GM12878 (cell line): ENCODE results near the gene AMIGO2. TPM values are rescaled to one million over a fixed set of nuclear protein-coding genes. Genes with fewer than 3 reads are reported as not detected.

Experiments used
- CEBPZ ChIP-seq: fragments of 150-350 bp; IDR thresholded peaks from 2 replicates; pipeline ENCODE4 v1.6.1; 2016; ENCODE audit warnings: low read depth, low read length
- EP300 ChIP-seq, 2 experiments: fragments of 150-350 bp in 1 of 2; IDR thresholded peaks; 2 replicates each; pipeline ENCODE4 v1.6.1; 2011 to 2012; ENCODE audit warnings: low read depth in 2 of 2, low read length in 2 of 2, borderline replicate concordance in 1 of 2, improper control_type of control experiment in 1 of 2, inconsistent platforms in 1 of 2; ENCODE audit not compliant: control insufficient read depth in 1 of 2
- HDAC6 ChIP-seq: fragments of 200-600 bp; sonication (generic); IDR thresholded peaks from one replicate; pipeline ENCODE4 v1.8.0; 2017; ENCODE audit warnings: antibody characterized with exemption; ENCODE audit not compliant: unreplicated experiment
- IRF3 ChIP-seq: fragments of 450-650 bp; IDR thresholded peaks from 2 replicates; pipeline ENCODE4 v1.6.1; 2014; ENCODE audit warnings: mild to moderate bottlenecking
- MAX ChIP-seq: IDR thresholded peaks from 2 replicates; pipeline ENCODE4 v1.6.1; 2012; ENCODE audit warnings: low read depth, low read length, improper control_type of control experiment
- NBN ChIP-seq: fragments of 450-650 bp; IDR thresholded peaks from 2 replicates; pipeline ENCODE4 v1.6.1; 2016
- PKNOX1 ChIP-seq: fragments of 450-650 bp; IDR thresholded peaks from 2 replicates; pipeline ENCODE4 v1.6.1; 2016; ENCODE audit warnings: mild to moderate bottlenecking
- TBL1XR1 ChIP-seq: IDR thresholded peaks from 2 replicates; pipeline ENCODE4 v1.6.1; 2012; ENCODE audit warnings: low read depth, low read length, improper control_type of control experiment
- polyA plus RNA-seq, 11 experiments: library from polyadenylated mRNA; depleted of rRNA in 4 of 11; unstranded in 6 of 11; stranded (reverse) in 5 of 11; fragments of >200 nt; fragmentation: Nextera tagmentation in 4 of 11; fragmentation: Illumina TruSeq in 1 of 11; extraction: Ambion mirVana in 4 of 11; extraction: Trizol in 1 of 11; gene quantifications; 1 replicate in 1 of 11; 2 replicates in 10 of 11; pipeline versions ENCODE4 v1.2.1 to v1.2.3, GENCODE V29; 2011 to 2016; ENCODE audit warnings: inconsistent platforms in 2 of 11, missing spikeins in 2 of 11, low read depth in 1 of 11
- total RNA-seq, 4 experiments: library from RNA; depleted of rRNA in 3 of 4; stranded (reverse); fragments of >200 nt in 3 of 4; fragmentation: Illumina TruSeq in 1 of 4; extraction: Trizol in 1 of 4; gene quantifications; 2 replicates each; pipeline versions ENCODE4 v1.2.1 to v1.2.3, GENCODE V29; 2013 to 2021

Gene AMIGO2
- total and polyA plus RNA-seq, 10 of the 15 experiments (the other 5 are each of a cell fraction or from before 2014, with no cell fraction given), result 0.03 to 0.15 (median 0.11) TPM; not detected in 7

- TF ChIP-seq IRF3, result no peak
- no peak for TF ChIP-seq TBL1XR1
- TF ChIP-seq PKNOX1, result no peak
- TF ChIP-seq CEBPZ, result no peak
- TF ChIP-seq MAX, result no peak
- TF ChIP-seq HDAC6, result no peak
- TF ChIP-seq NBN, result no peak
- no peak for TF ChIP-seq EP300 (IDR thresholded peaks at IDR 0.05; ENCODE audit: borderline replicate concordance in 1 of 2, control insufficient read depth in 1 of 2, low read depth in 2 of 2, low read length in 2 of 2)
Measured at GRCh38 chr12:47078086-47078395, 1.7 kb downstream of the AMIGO2 start (continued).
